HG02852 (cell line): ENCODE results near the gene PTH2R.
"Not testable (repeated sequence)": the region's sequence is repeated elsewhere in the genome, so short reads cannot be mapped to it uniquely, and the experiment has no call there.

Source experiments
- ATAC-seq: cut with Tn5 transposase; IDR thresholded peaks from one replicate; pipeline ENCODE4 v1.9.1; 2021; ENCODE audit warnings: mild to moderate bottlenecking, moderate library complexity; ENCODE audit not compliant: unreplicated experiment

Gene PTH2R

GRCh38 chr2:208406474-208407451, at the start of gene PTH2R:
TSS of gene PTH2R (plus strand) at chr2:208406792. CDS start at chr2:208407044, 252 bp downstream.
- ATAC-seq, result no peak

GRCh38 chr2:208356846-208357574, 49.6 kb upstream of the PTH2R start:
- ATAC-seq, result no peak

DNA sequence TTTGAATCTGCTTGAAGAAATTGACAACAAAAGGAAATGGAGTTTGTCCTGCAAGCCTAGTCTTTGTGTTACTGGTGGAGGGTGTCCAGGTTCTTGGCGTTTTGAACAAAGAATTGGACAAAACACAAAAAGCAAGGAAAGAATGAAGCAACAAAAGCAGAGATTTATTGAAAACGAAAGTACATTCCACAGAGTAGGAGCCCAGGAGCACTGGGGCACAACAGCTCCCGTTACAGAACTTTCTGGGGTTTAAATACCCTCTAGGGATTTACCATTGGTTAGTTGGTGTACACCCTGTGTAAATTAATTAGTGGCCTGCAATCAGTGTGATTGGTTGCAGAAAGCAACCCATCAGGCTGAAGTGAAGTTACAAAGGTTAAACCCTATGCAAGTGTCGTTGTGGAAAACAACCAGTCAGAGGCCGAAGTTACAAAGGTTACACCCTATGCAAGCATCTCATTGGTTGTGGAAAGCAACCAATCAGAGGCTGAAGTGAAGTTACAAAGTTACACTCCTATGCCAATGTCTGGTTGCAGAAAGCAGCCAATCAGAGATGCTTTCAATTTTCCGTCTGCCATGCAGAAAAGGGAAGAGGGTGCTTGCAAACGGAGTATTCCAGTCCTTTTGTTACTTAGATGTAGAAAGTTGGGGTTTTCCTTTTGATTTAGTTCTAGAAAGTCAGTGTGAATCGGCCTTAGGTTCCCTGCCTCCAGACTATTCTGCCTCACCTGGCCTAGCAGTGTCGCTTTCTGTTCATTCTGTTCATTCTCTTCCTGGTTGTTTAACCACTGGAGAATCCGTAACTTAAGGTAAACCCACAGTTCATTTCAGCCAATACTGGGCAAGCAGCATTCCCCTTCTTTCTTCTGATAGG, 47.6 kb upstream of the PTH2R start:
- no peak for ATAC-seq

DNA sequence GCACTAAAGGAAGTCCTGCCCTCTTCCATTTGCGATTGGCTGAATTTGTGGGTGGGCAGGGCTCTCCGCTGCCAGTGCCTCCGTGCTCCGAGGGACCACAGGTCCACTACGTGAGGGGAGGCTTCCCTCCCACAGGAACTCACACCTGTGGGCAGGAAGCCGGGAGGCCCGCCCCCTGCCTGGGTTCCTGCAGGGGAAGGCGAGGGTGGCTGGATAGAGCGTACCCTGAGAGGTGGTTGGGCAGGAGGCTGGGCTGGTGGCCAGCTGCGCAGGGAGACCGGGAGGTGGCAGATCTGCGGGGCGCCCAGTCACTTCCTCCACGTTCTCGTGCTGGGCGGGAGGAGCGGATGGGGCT, 47.0 kb upstream of the PTH2R start:
- no peak for ATAC-seq

DNA sequence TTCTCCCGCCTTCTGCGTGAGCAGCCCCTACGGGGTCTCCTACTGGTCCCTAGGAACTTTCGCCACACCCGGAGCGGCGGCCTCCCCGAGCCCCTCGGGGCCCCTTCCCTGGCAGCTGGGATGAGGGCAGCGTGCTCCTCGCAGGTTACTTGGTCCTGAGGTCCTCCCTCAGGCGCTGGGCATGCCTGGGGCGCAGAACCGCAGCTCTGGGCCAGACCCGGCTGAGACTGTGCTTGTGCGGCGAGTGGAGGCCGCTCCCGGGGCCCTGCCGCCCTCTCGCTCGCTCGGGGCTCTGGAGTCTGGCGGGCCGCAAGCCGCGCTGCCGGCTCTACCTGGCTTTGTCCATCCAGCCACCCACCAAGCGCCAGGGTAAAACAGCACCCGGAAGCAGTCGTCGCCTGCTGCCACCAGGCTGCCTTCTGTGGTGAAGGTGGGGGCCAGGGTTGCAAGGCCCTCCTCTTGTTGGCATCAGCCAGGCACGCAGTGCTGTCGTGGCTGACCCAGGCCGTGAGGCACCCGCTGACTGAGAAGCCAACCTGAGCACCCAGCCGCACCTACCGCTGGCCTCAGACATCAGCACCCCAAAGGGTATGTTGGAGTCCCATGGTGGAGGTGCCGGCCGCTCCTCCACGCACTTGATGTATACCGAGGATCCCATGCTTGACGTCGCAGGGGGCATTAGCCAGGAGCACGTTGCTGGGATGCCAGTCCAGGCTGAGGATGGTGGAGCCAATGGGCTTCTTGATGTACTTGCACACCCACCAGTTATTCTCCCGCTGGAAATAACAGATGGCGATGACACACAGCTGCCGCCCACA, 46.1 kb upstream of the PTH2R start:
- no peak for ATAC-seq

DNA sequence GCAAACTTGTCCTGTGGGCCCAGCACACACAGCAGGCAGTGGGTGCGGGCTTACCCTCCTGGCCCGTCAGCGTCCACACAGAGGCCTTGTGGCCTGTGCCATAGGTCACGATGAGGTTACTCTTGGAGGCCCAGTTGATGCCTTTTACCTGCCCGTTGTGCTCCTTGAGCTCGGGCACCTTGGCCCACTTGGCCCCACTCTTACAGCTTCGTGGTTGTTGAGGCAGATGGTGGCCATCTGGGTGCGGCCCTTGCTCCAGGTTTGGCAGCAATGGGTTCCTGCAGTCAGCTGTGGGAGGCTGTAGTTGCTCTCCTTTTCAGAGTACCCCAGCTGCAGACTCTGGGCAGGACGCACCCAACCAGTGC, 45.5 kb upstream of the PTH2R start:
- ATAC-seq, result no peak

DNA sequence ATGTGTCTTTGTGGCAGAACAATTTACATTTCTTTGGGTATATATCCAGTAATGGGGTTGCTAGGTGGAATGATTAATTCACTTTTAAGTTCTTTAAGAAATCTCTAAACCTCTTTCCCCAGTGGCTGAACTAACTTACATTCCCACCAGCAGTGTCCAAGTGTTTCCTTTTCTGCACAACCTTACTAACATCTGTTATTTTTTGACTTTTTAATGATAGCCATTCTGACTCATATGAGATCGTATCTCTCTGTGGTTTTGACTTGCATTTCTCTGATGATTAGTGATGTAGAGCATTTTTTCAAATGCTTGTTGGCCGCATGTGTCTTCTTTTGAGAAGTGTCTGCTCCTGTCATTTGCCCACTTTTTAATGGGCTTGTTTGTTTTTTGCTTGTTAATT, 43.1 kb upstream of the PTH2R start:
- peak; percentile 72 for ATAC-seq

GRCh38 chr2:208366215-208367127, 40.1 kb upstream of the PTH2R start:
- peak; percentile 64 for ATAC-seq

DNA sequence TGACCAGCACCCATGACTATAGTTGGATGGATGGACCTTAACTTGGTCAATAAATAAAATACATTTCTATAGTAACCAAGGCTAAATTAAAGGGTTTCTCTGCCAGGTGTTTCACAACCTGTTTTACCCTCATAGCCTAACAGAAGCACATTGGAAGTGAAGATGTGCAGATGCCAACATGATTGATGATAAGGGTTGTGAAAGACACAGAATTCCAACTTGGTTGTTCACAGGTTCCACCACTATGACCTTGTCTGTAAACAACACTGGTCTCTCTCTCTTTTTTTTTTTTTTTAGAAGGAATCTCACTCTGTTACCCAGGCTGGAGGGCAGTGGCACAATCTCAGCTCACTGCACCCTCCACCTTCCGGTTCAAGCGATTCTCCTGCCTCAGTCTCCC, 37.5 kb upstream of the PTH2R start:
- no peak for ATAC-seq

- ATAC-seq, result no peak
Measured at GRCh38 chr2:208370881-208371633, 35.5 kb upstream of the PTH2R start.

DNA sequence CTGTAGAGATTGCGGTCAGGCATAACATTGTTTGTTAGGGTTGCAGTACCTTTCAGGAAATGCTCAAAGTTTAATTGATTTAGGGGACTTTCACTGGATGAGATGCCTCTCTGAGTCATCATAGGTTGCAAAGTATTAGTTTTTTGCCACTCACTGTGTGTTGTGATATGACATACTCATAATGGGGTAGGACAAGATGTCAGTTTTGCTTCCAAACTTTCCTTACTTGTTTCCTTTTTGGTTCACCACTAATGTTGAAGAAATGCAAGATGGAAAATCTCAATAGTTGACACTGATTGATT, 35.0 kb upstream of the PTH2R start:
- no peak for ATAC-seq

DNA sequence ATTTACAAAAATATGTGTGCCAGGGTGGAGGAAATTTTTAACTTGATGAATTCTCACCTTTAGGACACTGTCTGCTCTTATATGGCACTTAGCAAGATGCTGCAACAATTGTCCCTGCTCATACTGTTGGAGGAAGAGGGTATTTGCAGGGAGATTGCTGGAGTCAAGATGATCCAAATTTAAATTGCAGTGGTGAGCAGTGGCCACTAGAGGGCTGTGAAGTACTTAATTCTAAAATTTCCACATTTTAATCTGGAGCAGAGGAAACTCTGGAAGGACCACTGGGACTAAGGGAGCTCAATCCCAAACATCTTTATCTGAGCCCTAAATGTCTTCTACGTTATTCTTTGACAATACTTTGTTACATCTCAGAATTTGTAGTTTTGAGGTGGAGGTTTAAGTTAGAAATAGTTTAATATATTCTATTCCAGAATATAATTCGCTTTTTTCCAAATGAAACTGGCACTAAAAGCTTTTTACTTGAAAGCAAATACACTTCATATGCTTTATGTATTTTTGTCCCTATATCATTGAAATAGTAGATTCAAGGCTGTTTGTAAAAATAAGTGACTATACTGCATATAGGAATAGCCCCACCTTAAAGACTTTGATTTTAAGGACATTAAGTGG, 33.0 kb upstream of the PTH2R start:
- ATAC-seq, result peak; percentile 63

DNA sequence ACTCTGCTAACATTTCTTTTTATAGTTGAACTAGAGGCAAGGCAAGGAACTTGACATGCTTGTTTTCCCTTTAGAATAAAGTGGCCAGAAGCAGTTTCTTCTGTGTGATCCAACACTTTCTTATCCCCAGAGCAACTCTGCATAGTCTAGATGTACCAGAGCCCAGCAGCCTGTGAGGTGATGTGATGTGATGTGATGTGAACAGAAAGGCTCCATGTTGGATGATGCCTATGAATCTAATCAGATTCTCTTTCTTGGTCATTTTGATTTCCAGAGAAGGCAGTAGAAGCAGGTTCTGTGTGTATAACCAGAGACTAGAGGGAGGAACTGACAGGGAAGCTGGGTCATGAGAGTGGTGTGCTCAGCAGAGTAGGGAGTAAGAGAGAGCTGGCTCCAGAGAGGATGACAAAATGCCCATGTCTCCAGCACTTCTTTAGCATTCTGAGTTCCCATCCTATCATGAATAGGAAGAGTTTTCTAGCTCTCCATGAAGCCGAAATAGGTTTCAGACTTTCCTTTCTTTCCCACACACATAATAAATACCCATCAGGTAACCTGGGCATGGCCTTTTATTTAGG, 31.0 kb upstream of the PTH2R start:
- no peak for ATAC-seq

GRCh38 chr2:208377344-208377860, 29.2 kb upstream of the PTH2R start:
- not testable (repeated sequence) for ATAC-seq

DNA sequence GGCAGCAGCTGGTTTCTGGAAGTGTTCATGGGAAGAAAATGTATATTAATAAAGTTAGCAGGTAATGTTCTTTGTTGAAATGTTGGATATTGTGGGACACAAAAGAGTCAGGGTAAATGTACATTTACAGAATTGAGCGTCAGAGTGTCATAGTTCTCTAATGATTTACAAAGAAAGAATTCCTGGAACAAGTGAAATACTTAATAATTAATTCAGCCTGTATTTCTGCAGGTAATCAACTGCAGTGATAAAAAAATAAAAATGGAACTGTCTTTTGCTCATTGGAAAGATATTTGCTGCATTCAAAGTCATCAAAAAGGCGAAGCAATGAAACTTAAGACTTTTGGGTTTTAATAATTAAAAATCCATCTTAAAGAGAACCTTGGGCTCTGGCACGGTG, 27.4 kb upstream of the PTH2R start:
- no peak for ATAC-seq

DNA sequence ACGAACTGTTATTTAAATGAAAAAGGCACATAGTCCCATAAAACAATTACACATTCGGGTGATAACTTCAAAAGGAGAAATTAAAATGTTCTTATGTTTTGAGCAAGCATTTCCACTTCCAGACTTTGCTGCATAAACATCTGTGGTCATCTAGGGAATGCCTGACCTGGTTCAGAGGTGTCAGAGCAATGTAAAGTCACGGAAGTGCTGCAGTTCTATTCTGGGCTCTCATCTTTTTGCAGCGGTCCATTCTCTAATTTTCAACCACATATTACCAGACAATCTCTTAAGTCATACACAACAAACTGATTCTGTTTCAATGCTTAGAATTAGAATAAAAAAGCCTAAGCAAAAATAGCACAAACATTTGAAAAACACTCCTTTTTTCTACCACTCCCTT, 22.0 kb upstream of the PTH2R start:
- no peak for ATAC-seq

GRCh38 chr2:208386541-208386940, 20.1 kb upstream of the PTH2R start:
- ATAC-seq, result no peak

DNA sequence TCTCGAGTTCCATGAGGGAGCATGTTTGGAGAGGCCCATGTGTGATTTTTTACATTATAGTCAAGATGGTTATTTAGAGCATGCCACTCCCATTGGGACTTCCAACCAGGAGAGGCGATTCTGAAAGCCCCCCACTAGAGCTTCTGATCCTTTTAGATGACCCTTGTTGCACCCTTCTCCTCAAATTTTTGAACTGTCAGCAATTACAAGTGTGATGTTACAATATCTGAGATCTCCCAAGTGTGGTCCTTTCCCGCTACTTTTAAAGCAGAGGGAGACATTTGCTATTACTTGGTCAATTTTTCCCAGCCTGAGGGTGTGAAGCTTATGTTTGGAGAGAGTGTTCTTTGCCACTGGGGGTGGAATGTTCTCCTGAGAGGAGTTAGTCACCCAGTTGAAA, 16.7 kb upstream of the PTH2R start:
- no peak for ATAC-seq
